Effector memory CD4-positive, alpha-beta T cell (primary cell): Measurements from ENCODE around the gene PILRB.

Experiments
- DNase-seq, 3 donors: peaks; one replicate each; pipeline ENCODE4 v3.0.0-alpha.2; 2020
- H3K27ac ChIP-seq: 2 replicates; pipeline ENCODE4 v1.7.0; 2013; ENCODE audit warnings: mild to moderate bottlenecking, low read length, moderate library complexity; ENCODE audit not compliant: insufficient read depth, poor library complexity, severe bottlenecking
- H3K27me3 ChIP-seq: replicated peaks from 2 replicates; pipeline ENCODE4 v1.7.0; 2013; ENCODE audit warnings: mild to moderate bottlenecking, low read length; ENCODE audit not compliant: insufficient read depth, control insufficient read depth, poor library complexity, severe bottlenecking
- H3K36me3 ChIP-seq: 2 replicates; pipeline ENCODE4 v1.7.0; 2013; ENCODE audit warnings: mild to moderate bottlenecking, low read length, moderate library complexity; ENCODE audit not compliant: control insufficient read depth, insufficient read depth
- H3K4me1 ChIP-seq: 2 replicates; pipeline ENCODE4 v1.7.0; 2013; ENCODE audit warnings: low read length, mild to moderate bottlenecking; ENCODE audit not compliant: control insufficient read depth, insufficient read depth, poor library complexity, severe bottlenecking
- H3K4me3 ChIP-seq: 2 replicates; pipeline ENCODE4 v1.7.0; 2013; ENCODE audit warnings: low read length, low read depth, mild to moderate bottlenecking; ENCODE audit not compliant: insufficient read depth, poor library complexity, severe bottlenecking
- H3K9me3 ChIP-seq: 2 replicates; pipeline ENCODE4 v1.7.0; 2013; ENCODE audit warnings: mild to moderate bottlenecking, low read length, moderate library complexity; ENCODE audit not compliant: control insufficient read depth

PILRB gene

GRCh38 chr7:100389437-100390088 is 31.6 kb downstream of the PILRB start:
- Histone ChIP-seq H3K27me3 (no peaks in the 10 kb centered on the region), H3K4me3 (no peak overlapping the region), H3K27ac (no peak overlapping the region), H3K4me1 (no peaks in the 10 kb centered on the region), H3K9me3 (no peaks in the 10 kb centered on the region), H3K36me3 (no peaks in the 10 kb centered on the region)
- DNase-seq: no peak

- H3K27me3 ChIP-seq: no peaks in the 10 kb centered on the region
- no peaks in the 10 kb centered on the region for H3K4me1 ChIP-seq
- H3K27ac ChIP-seq: no peak overlapping the region
- H3K4me3 ChIP-seq: no peak overlapping the region
- no peaks in the 10 kb centered on the region for H3K36me3 ChIP-seq
- DNase-seq: no peak
- no peaks in the 10 kb centered on the region for H3K9me3 ChIP-seq
Observed at GRCh38 chr7:100390286-100391009, 32.5 kb downstream of the PILRB start.

- no peaks in the 10 kb centered on the region for H3K4me1 ChIP-seq
- H3K27ac ChIP-seq: no peak overlapping the region
- no peaks in the 10 kb centered on the region for H3K9me3 ChIP-seq
- H3K4me3 ChIP-seq: no peak overlapping the region
- no peaks in the 10 kb centered on the region for H3K36me3 ChIP-seq
- H3K27me3 ChIP-seq: no peaks in the 10 kb centered on the region
- no peak for DNase-seq
Observed at GRCh38 chr7:100393233-100393905, 35.5 kb downstream of the PILRB start.

GRCh38 chr7:100394077-100394476 is 36.2 kb downstream of the PILRB start:
- Histone ChIP-seq H3K27ac (no peak overlapping the region), H3K4me1 (no peaks in the 10 kb centered on the region)

GRCh38 chr7:100396421-100396982 is 38.6 kb downstream of the PILRB start:
- Histone ChIP-seq H3K36me3 (no peaks in the 10 kb centered on the region), H3K9me3 (no peaks in the 10 kb centered on the region), H3K4me1 (no peaks in the 10 kb centered on the region), H3K27me3 (no peaks in the 10 kb centered on the region), H3K27ac (no peak overlapping the region), H3K4me3 (no peak overlapping the region)
- DNase-seq: no peak

More at GRCh38 chr7:100394077-100394476, 36.2 kb downstream of the PILRB start:
- Histone ChIP-seq H3K9me3 (no peaks in the 10 kb centered on the region), H3K27me3 (no peaks in the 10 kb centered on the region), H3K4me3 (no peak overlapping the region), H3K36me3 (no peaks in the 10 kb centered on the region)
- DNase-seq: no peak

- DNase-seq: no peak
- no peak overlapping the region for H3K4me3 ChIP-seq
- H3K4me1 ChIP-seq: no peaks in the 10 kb centered on the region
- H3K27me3 ChIP-seq: no peaks in the 10 kb centered on the region
- no peak overlapping the region for H3K27ac ChIP-seq
- no peaks in the 10 kb centered on the region for H3K9me3 ChIP-seq
- H3K36me3 ChIP-seq: no peaks in the 10 kb centered on the region
Observed at GRCh38 chr7:100397315-100398081, 39.6 kb downstream of the PILRB start.

- no peak overlapping the region for H3K27ac ChIP-seq
- no peaks in the 10 kb centered on the region for H3K27me3 ChIP-seq
- no peaks in the 10 kb centered on the region for H3K9me3 ChIP-seq
- no peak overlapping the region for H3K4me3 ChIP-seq
- no peak for DNase-seq
- H3K4me1 ChIP-seq: no peaks in the 10 kb centered on the region
- H3K36me3 ChIP-seq: no peaks in the 10 kb centered on the region
Observed at GRCh38 chr7:100398239-100398638, 40.3 kb downstream of the PILRB start.

- Histone ChIP-seq H3K4me1 (no peaks in the 10 kb centered on the region), H3K27ac (no peak overlapping the region), H3K4me3 (no peak overlapping the region), H3K36me3 (no peaks in the 10 kb centered on the region), H3K27me3 (no peaks in the 10 kb centered on the region), H3K9me3 (no peaks in the 10 kb centered on the region)
- no peak for DNase-seq
Observed at GRCh38 chr7:100400041-100400440, 42.1 kb downstream of the PILRB start.

GRCh38 chr7:100400656-100401055 is 42.7 kb downstream of the PILRB start:
- H3K9me3 ChIP-seq: no peaks in the 10 kb centered on the region
- H3K4me3 ChIP-seq: no peak overlapping the region
- H3K27ac ChIP-seq: no peak overlapping the region
- no peaks in the 10 kb centered on the region for H3K27me3 ChIP-seq
- no peaks in the 10 kb centered on the region for H3K36me3 ChIP-seq
- DNase-seq: no peak
- H3K4me1 ChIP-seq: no peaks in the 10 kb centered on the region
